HG03571 (cell line): ENCODE results near the gene DPF3.

Experiments
- ATAC-seq: cut with Tn5 transposase; IDR thresholded peaks from one replicate; pipeline ENCODE4 v1.9.1; 2021; ENCODE audit not compliant: unreplicated experiment

DPF3 gene

DNA sequence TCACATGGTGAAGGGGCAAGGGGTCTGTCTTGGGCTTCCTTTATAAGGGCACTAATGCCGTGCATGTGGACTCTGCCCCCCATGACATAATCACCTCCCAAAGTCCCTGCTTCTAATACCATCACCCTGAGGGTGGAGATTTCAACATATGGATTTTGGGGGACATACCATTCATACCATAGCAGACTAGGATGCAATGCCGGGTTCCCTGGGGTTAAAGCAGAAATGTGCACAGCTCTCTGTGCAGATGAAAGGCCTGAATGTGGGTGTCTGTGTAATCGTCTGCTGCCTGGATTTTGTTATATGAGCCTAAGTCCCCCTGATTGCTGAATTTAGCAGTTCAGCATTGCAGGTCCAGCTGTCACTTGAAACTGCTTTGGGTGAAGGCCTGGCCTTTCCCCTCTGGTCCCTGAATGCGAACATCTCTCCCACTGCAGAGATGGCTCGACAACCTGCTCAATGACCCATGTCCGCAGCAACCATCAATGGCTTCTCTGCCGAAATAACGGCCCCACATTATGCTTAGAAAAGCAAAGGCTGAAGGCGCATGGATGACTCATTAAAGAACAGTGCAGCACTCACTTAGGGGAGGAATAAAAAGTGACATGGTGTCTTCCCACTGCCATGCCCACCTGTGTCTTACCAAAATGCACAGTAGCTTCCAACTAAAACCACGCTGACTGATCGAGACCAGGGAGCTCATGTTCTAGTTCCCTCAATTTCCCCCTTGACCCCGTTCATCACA is 286.3 kb downstream of the DPF3 start:
- ATAC-seq, result no peak

DNA sequence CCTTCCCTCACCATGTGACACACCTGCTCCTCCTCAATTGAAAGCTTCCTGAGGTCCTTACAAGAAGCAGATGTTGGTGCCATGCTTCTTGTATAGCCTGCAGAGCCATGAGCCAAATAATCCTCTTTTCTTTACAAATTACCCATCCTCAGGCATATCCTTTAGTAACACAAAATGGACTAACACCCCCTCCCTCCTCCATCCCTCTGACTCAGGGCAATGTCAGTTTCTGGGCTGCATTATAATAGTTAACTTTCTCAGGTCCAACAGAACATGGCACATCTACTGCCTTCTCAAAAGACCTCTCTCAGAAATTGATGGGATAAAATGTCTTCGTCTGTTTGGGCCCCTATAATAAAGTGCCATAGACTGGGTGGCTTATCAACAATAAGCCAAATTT is 287.0 kb downstream of the DPF3 start:
- no peak for ATAC-seq

DNA sequence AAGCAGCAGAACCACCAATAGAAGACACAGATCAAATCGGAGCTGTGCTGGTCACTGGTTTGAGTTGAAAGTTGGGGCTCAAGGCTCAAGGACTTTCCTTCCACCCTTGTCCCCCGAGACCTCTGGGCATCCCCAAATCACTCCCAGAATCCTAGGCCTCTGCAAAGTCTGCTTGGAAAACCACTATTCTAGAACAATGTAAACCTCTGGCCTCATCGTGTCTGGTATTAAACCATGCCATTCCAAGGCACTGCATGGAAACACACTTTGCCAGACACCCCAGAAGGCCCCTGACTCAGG is 288.0 kb downstream of the DPF3 start:
- no peak for ATAC-seq

DNA sequence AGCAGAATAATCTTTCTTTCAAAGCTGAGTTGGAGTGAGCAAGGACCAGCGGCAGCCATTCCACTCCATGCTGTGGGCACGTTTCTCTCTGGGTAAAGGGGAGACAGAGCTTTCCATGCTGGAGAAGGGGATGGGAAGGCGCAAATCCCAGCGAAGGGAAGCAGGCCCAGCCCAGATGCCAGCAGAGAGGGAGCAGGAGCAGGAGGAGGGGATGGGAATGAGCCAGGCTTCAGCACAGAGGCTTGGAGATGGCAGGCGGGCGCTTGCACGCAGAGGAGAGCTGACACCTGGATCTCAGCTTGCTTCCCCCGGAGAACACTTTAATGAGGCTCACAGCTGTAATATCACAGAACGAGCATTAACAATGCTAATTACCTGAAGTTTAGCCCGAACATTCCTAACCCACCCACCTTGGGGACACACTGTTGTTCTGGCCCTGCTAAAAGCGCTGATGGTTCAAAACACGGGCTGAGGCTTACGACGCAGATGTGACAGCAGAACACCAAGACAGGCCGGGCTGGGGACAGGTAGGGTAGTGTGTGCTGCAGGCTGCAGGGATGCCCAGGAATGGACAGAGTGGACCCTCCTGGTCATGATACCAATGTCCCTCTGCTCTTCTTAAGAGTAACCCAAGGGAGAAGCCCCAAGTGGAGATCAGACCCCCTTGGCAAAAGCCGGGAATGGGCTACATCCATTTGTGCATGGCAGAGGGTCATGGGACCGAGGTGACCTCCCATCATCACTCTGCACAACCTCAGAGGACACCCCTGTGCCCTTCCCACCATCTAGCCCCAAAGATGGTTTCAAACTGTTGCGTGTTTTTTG is 288.6 kb downstream of the DPF3 start:
- no peak for ATAC-seq

DNA sequence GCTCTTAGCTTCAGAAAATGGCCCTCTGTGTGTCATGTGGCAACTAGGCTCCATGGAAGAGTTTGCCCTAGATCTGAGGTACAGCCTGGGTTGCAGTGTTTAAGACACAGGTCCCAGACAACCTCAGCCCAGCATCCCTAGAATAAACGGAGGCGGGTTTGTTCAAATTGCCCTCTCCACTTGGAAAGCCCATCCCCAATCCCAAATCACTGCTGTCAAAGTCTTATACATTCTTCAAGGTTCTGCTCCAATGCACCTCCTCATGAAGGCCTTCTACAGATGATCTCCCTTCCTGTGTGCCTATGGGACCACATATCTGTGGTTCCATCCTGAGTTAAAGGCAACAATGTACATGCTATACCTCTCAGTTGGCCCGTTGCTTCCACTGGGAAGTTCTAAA is 289.8 kb downstream of the DPF3 start:
- no peak for ATAC-seq

DNA sequence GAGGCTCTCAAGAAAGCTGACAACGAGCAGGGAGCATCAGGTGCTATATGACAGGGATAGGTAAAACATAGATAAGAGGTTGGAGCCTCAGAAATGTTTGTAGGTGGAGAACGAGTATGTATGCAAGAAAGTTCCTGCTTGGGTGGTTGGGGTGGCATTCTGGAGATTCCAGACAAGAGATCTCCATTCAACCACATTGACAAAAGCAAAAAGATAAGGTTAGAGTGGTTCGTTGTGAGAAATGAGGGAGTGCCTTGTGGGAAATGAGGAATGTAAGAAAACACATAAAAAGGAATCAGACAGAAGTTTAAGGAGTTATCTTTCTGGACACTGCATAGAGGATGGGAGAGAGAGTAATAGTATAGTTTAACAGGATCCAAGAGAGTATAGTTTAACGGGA is 290.3 kb downstream of the DPF3 start:
- no peak for ATAC-seq

DNA sequence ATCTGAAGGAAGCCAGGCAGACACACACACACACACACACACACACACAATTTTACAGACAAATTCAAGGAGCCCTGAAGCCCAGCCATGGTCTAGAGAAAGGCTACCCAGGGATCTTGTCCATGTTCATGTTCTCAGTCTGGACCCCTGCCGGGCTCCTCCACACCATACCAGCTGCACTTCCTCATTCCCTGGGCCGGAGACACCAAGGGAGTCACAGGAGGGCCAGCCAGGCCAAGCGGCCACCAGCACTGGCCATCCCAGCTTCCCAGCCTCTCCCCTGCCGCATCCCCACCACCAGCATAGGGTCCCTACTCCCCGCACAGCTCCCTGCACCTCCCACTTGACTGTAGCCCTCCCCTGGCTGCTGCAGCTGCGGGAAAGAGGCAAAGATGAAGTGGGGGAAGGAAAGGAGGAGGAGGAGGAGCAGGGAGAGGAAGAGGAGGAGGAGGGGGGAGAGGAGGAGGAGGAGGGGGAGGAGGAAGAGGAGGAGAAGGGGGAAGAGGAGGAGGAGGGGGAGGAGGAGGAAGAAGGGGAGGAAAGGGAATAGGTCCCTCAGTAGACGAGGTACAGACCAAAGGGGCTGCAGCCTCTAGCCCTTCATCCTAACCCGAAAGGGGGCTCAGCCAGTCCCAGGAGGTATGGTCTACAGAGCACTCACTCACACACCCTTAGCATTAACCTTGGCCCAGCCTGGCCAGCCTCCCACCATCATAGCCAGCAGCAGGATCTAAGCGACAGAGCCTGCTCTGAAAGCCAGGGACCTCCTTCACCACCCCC is 293.2 kb downstream of the DPF3 start:
- no peak for ATAC-seq

DNA sequence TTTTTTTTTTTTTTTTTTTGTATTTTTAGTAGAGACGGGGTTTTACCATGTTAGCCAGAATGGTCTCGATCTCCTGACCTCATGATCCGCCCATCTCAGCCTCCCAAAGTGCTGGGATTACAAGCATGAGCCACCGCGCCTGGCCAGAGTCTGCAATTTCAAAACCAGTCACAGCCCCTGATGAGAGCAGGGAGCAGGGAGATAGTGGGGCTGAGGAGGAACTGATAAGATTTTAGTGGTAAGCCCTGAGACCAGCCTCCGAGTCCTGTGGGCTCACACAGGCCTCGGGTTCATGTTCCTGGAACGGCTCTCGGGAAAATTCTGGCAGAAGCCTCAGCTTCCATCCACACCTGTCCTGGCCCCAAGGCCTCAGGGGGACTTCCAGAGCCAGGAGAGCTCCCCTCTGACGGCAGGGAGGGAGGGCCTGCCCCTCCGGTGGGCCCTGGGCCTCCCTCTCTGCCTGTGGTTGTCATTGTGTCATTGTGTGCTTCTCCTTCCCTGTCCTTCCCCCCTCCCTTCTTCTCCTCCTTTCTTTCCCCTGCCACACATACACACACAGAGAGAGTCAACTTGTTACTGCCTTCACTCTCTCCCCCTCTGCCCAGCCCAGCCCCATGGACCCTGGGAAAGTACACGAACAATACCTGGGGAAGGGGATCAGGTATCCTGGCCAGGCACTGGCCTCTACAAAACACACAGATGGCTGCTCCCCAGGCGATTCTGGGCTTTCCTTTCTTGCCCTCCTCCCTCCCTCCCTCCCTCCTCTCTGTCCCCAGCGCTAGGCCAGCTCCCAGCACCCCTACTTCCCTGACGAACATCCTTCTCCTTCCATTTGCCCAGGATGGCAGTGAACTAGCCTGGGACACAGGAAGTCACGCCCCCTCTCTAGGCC is 294.1 kb downstream of the DPF3 start:
- no peak for ATAC-seq

DNA sequence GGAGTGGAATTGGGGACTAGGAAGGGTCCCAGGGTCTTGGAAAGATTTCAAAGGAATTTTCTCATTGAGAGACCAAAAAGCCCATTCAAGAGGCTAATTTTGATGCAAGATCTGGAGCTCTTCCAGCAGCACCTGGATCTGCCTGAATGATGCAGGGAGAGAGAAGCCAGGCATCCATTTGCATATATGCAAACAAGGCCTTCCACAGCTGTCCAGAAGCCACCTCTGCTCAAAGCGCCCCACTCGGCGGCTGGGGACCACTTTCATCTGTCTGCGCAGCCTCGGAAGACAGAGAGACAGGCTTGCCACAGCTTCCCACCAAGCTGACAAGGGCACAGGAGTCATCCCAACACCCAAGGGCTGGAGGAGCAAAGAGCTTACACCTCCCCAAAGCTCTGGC is 295.6 kb downstream of the DPF3 start:
- ATAC-seq, result no peak

DNA sequence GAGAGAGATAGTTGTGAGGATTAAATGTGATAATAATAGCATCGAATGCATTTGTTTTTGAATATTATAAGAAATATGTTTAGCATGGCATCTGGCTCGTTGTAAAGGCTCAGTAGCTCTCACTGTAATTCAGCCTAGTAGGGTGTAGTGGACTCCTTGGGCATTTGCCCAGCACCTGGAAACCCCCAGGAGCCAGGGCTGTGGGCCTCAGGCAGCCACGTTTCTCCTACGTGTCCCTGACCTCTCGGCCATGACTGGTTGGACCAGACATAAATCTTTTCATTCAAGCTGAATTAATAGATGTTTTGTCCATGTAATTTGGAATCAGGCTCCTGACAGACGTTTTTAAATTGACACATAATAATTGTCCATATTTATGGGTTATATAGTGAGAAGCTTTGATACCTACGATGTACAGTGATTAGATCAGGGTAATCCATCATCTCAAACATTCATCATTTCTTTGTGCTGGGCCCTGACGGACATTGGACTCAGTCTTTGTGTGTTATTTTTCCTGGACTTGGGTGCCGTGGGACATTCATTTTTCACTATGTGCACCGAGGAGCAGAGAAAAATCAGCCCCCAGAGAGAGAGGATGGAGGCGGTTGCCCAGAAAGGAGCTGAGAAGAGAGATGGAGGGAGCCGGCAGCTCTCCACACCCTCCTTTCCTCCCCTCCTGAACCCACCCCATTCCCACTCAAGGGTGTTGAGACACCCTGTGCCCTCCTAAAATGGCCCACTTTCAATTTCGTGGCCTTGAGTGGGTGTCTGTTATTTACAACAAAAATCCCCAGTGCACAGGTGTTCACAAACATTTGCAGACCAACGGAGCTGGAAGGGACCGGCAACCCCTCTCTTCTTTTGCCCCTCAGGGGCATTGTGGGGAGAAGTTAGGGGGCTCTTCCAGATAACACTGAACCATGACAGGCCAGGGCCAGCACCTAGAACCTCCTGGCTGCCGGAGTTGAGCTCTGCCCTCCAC is 296.4 kb downstream of the DPF3 start:
- ATAC-seq, result no peak

DNA sequence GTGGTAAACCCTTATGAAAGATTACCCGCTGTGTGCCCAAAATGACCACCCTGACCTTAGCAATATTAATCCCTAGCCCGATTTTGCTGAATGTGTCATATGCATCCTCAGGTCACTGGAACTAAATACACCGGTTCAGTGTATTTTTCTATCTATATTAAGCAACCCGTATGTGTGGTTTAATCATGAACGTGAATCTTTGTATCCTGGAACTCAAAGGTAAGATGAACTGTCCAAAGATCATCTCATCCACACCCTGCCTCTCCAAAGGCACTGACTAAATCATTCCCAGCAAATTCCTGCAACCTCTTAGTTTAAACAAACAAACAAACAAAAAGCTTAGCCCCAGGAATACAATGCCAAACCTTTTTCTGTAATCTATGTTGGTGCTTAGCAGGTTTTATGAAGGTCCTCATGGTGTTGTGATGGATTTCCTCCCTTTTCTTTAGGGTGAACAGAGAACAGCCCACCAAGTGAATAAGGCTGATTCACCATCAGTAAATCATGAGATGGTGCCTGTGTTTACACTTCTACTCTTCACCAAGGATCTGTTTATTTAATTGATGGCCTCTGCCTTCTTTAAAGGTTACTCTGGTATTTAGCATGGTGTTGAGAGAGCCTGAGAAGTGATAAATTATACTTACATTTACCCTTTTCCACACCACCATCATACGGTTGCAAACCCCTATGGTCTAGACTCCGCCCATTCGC is 298.6 kb downstream of the DPF3 start:
- no peak for ATAC-seq

DNA sequence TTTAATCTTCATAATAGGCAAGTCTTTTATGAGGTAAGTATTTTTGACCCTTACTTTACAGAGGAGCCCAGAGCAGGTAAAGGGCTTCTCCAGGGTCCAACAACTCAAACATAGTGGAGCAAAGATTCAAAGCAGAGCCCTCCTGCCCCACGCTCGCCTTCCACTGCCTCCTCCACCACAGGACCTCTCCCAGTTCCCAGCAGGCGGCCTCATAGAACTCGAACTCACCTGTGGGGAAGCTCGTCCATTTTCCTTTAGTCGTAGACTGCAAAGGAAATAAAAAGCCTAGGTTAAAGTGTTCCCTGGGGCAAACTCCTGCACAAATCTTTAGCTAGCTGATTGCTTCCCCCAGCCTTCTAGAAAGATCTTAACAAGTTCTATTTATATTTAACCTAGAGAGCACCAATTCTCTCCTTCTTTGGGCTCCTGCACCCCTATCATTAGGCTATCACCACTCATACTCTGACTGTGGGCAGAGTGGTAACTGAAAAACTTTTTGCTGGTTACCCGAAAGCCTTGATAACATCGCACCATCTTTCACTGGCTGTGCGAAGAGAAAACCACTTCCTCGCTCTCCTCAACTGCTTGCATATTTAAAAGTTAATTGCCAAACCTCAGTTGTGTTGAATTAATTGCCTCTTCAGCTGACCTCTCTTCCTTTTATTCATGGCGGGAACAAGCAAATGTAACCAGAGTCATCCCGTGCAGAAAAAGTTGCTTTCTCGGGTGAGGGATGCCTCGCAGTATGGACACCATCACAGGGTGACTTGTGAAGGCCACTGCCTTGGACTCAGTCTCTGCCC is 299.6 kb downstream of the DPF3 start:
- ATAC-seq, result no peak

DNA sequence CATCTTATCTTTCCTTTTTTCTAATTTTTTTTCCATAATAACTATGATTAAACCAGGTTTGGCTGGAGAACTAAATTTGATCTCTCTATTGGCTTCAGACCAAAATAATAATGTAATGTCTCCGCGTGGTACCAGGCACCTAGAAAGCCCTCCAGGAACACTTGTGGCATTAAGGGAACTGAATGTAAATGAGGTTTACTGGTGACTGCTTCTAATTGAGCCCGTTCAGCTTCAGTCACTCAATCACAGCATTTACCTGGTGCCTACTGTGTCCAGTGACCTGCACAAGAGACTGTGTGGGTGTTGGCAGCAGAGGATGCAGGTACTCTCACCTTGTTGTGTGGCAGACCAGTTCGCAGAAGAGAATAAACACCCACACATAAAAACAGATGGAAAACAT is 302.5 kb downstream of the DPF3 start:
- ATAC-seq, result no peak

DNA sequence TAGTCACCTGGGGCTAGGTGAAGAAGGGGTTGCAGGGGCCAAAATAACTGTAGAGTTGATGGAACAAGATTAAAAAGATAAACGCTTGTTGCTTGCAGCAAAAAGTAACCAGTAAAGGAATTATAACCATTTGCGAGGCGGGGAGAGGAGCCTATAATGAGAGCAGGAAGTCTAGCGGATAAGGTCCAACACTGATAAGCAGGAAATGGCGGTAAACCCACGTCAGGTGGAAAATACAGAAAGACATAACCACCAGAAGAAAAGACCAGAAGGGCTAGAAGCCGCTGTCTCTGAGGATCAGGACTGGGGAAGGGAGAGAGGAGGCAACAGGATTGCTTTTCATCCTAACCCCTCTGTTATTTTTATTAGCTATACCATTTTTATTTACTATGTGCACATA is 303.3 kb downstream of the DPF3 start:
- ATAC-seq, result no peak

DNA sequence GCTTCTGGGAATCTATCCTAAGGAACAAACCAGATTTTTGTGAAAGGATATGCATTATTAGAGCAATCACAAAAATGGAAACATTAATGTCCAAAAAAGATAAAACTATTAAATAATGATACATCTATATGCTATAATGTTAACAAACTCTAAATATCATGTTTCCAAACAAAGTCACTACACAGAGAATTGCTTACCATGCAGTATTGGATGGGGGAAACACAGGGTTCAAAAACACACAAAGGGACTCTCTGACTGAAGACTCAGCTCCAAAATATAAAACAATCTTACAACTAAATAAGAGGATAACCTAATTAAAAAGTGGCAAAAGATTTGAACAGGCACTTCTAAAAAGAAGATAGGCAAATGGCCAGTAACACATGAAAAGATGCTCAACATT is 304.2 kb downstream of the DPF3 start:
- ATAC-seq, result no peak

DNA sequence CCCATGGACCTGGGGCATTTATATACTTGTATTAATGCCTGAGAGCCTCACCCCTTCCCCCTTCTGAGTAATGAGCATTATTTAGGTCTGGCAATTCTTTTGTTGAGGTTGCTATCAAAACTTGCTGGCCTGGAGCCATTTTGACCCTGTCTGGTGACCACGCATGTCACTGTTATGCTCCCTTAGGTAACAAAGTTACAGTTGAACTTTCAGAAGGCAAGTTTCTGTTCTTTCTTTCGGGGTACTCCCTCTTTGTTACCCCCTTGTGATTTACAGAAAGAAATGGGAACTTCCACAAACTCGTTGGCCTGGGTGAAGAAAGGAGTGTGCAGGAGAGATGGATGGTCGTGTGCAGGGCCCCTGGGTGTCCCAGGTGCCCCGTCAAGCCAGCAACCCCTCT is 305.4 kb downstream of the DPF3 start:
- no peak for ATAC-seq

DNA sequence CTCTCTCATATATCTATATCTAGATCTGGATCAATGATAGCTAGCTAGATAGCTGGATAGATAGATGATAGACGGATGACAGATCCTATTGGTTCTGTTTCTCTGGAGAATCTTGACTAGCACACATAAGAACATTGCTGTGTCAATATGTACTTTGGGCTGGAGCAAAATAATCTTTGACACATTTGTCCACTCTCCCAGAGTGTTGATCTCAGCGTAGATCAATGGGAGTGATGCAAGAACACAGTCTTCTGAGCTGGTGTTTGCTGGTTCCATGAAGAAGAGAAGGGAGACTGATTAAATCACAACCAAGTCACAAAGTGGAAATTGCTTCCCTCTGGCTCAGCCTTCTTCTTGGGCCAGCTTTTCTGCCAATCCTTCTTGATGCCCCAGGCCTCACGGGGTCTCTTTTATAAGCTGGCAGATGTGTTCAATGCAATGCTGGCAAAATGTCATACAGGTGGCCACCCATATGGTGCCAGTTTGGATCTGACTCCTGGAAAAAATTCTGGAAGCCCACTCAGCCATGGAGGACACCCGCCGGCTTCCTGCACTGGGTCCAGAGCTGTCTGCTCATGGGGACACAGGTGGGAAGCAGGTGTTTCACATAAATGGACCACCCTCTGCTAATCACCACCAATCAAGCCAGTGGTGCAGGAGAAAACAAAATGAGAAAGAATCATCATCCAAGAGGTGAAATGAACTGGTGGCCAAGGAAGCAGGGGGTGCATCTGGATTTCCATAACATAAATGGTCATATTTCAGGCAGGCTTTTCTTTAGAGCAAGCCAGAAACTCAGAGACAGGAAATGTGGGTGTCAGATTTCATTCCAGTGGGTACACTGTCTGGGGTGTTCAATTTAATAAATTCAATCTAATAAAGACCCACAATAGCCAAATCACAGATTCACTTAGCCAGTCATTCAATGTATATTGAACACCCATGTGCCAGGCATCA is 310.3 kb downstream of the DPF3 start:
- ATAC-seq, result no peak
